ENCODE measurements around the gene FAM3A. TPM values are rescaled to one million over a fixed set of nuclear protein-coding genes. Genes with fewer than 3 reads are reported as not detected.
A peak's percentile ranks its signal among the peaks of the same experiment; 100 is the strongest.

The FAM3A gene
- total and polyA plus RNA-seq, 9 of the 15 experiments (the other 6 are each of a cell fraction or from before 2014, with no cell fraction given) = 0.75 to 70.6 (median 27.0) TPM

- TF ChIP-seq PRDM10 (IDR thresholded peaks at IDR 0.05; ENCODE audit: partially characterized antibody) (no peak), POLR2AphosphoS2 (IDR thresholded peaks at IDR 0.05; ENCODE audit: low read length) (no peak), HES1 (IDR thresholded peaks at IDR 0.05; ENCODE audit: low read depth) (no peak), CREB3 (tag; conservative IDR thresholded peaks at IDR 0.05; ENCODE audit: low read depth) (0 out of 2 replicates have a peak, but pooled peaks have one; percentile 70), MYC (IDR thresholded peaks at IDR 0.05; ENCODE audit: low read depth, low read length) (no peak), MYC (CRISPR knock-in tag; IDR thresholded peaks at IDR 0.05; ENCODE audit: borderline replicate concordance, low read depth) (no peak), ARHGAP35 (IDR thresholded peaks at IDR 0.05; ENCODE audit: partially characterized antibody) (no peak), SRF (CRISPR knock-in tag; IDR thresholded peaks at IDR 0.05) (no peak), DIDO1 (tag; IDR thresholded peaks at IDR 0.05; ENCODE audit: low read depth) (0 out of 2 replicates have a peak, but pooled peaks have one; percentile 15)
Measured at GRCh38 chrX:154541589-154541895, 25.5 kb upstream of the FAM3A start (continued).
